PC-9 (cell line): Measurements from ENCODE around the gene RNF151. TPM values are rescaled to one million over a fixed set of nuclear protein-coding genes. Genes with fewer than 3 reads are reported as not detected.

Experiments used
- BruUV-seq: library from RNA; stranded (reverse); fragments of 400-500 nt; replicated peaks from 2 replicates; lab custom pipeline; 2021; lab: Mats Ljungman, UMichigan
- CTCF ChIA-PET: fragments of 300-600 bp; sonication (Branson Sonifier 250); formaldehyde crosslinking; loops from one replicate; lab custom pipeline; 2022; ENCODE audit warnings: antibody characterized with exemption; lab: Charles Lee
- POLR2A ChIA-PET: fragments of 300-600 bp; sonication (Branson Sonifier 250); formaldehyde crosslinking; loops from one replicate; lab custom pipeline; 2022; ENCODE audit warnings: antibody characterized with exemption; ENCODE audit not compliant: unreplicated experiment; lab: Charles Lee
- DNase-seq, 2 experiments: peaks; one replicate each; pipeline versions ENCODE4 v3.0.0 to v3.0.0-alpha.2; 2015 to 2022; ENCODE audit warnings: mixed read lengths in 1 of 2
- H2AFZ ChIP-seq: fragments of 200-600 bp; sonication (generic); 2 replicates; pipeline ENCODE4 v1.8.1; 2017; ENCODE audit warnings: antibody characterized with exemption
- H3F3A ChIP-seq: fragments of 200-600 bp; sonication (generic); 2 replicates; pipeline ENCODE4 v1.8.1; 2017; ENCODE audit warnings: antibody characterized with exemption, mild to moderate bottlenecking, low read depth; ENCODE audit not compliant: insufficient read depth
- H3K27ac ChIP-seq: fragments of 200-600 bp; sonication (generic); 2 replicates; pipeline ENCODE4 v1.6.1; 2016; ENCODE audit warnings: mixed run types
- H3K27me3 ChIP-seq: fragments of 200-600 bp; sonication (generic); 2 replicates; pipeline ENCODE4 v1.6.1; 2016; ENCODE audit warnings: low read depth, mixed run types; ENCODE audit not compliant: insufficient read depth
- H3K36me3 ChIP-seq: fragments of 200-600 bp; sonication (generic); 2 replicates; pipeline ENCODE4 v1.6.1; 2016; ENCODE audit warnings: low read depth, mixed run types
- H3K4me1 ChIP-seq: fragments of 200-600 bp; sonication (generic); replicated peaks from 2 replicates; pipeline ENCODE4 v1.6.1; 2016; ENCODE audit warnings: mixed run types; ENCODE audit not compliant: insufficient read depth
- H3K4me2 ChIP-seq: fragments of 200-600 bp; sonication (generic); 2 replicates; pipeline ENCODE4 v1.6.1; 2017; ENCODE audit warnings: mixed run types
- H3K4me3 ChIP-seq: fragments of 200-600 bp; sonication (generic); 2 replicates; pipeline ENCODE4 v1.6.1; 2016; ENCODE audit warnings: mixed run types
- H3K79me2 ChIP-seq: fragments of 200-600 bp; sonication (generic); 2 replicates; pipeline ENCODE4 v1.6.1; 2017; ENCODE audit warnings: low read depth, mixed run types
- H3K9me2 ChIP-seq: fragments of 200-600 bp; sonication (generic); 2 replicates; pipeline ENCODE4 v1.8.1; 2017; ENCODE audit warnings: mild to moderate bottlenecking; ENCODE audit not compliant: insufficient read depth
- H3K9me3 ChIP-seq: fragments of 200-600 bp; sonication (generic); 2 replicates; pipeline ENCODE4 v1.8.1; 2016; ENCODE audit warnings: low read depth; ENCODE audit not compliant: insufficient read depth
- H4K20me1 ChIP-seq: fragments of 200-600 bp; sonication (generic); 2 replicates; pipeline ENCODE4 v1.8.1; 2017; ENCODE audit not compliant: insufficient read depth
- CTCF ChIP-seq: fragments of 200-600 bp; sonication (generic); conservative IDR thresholded peaks from 2 replicates; pipeline ENCODE4 v1.6.1; 2017; ENCODE audit warnings: mixed run types, antibody characterized with exemption, mild to moderate bottlenecking, moderate library complexity
- EZH2 ChIP-seq: fragments of 200-600 bp; sonication (generic); IDR thresholded peaks from 2 replicates; pipeline ENCODE4 v1.8.0; 2017; ENCODE audit warnings: antibody characterized with exemption, low read depth
- intact Hi-C: fragments of 100-400 bp; cut with micrococcal nuclease; formaldehyde crosslinking; loops from one replicate; pipeline ENCODE4 v1.10.0; 2022; ENCODE audit not compliant: unreplicated experiment
- total RNA-seq: library from RNA; stranded (reverse); gene quantifications from 2 replicates; pipeline ENCODE4 v1.2.3, GENCODE V29; 2021

Gene RNF151
- total RNA-seq, 1 experiment from 2014 or later, result not detected

GRCh38 chr16:1984347-1985225 is 17.9 kb downstream of the RNF151 start:
- BruUV-seq, result TSS peak; percentile 15
- H2AFZ ChIP-seq, result peak overlapping the region; percentile 83
- no peaks in the 10 kb centered on the region for H3K9me2 ChIP-seq
- H3F3A ChIP-seq, result peaks cover 69% of the 10 kb centered on the region
- H3K79me2 ChIP-seq, result peaks cover 17% of the 10 kb centered on the region
- peak overlapping the region; percentile 93 for H3K4me3 ChIP-seq
- ChIA-PET POLR2A (interaction anchor here (0.5 to 0.7 kb wide), 5 partner anchors 20 to 171 kb away, joined by 3 to 5 read pairs (median 3); partner anchors contain the start of genes RPS2 and TRAF7), CTCF (no interaction called here)
- H3K4me2 ChIP-seq, result peak overlapping the region; percentile 93
- H4K20me1 ChIP-seq, result no peaks in the 10 kb centered on the region
- no peaks in the 10 kb centered on the region; the same call in 1 of the 2 replicates for H3K36me3 ChIP-seq
- no peak overlapping the region for H3K27ac ChIP-seq
- DNase-seq, result no peak
- H3K4me1 ChIP-seq, result peaks cover 62% of the 10 kb centered on the region
- intact Hi-C loops, result loop anchor here (2.0 to 5.0 kb wide), 3 partner anchors 24 to 158 kb away; partner anchors contain the start of genes NTHL1, TSC2 and ZNF598
- no peaks in the 10 kb centered on the region for H3K9me3 ChIP-seq
- no peak for TF ChIP-seq EZH2
- TF ChIP-seq CTCF, result no peak
- no peaks in the 10 kb centered on the region for H3K27me3 ChIP-seq

- no peak overlapping the region for H3K27ac ChIP-seq
- peaks cover 56% of the 10 kb centered on the region for H3K4me1 ChIP-seq
- intact Hi-C loops, result loop anchor here (2.0 kb wide), 1 partner anchor 23 kb away; the partner anchor contains the start of gene ZNF598
Observed at GRCh38 chr16:1985466-1986150, 19.0 kb downstream of the RNF151 start.

More at GRCh38 chr16:1985466-1986150, 19.0 kb downstream of the RNF151 start:
- Histone ChIP-seq H3K79me2 (peaks cover 17% of the 10 kb centered on the region), H3F3A (peaks cover 67% of the 10 kb centered on the region), H3K9me2 (no peaks in the 10 kb centered on the region), H4K20me1 (no peaks in the 10 kb centered on the region), H3K9me3 (no peaks in the 10 kb centered on the region), H2AFZ (no peak overlapping the region), H3K4me3 (peak overlapping the region; percentile 93), H3K36me3 (no peaks in the 10 kb centered on the region; the same call in 1 of the 2 replicates), H3K4me2 (peak overlapping the region; percentile 93), H3K27me3 (no peaks in the 10 kb centered on the region)
- ChIA-PET POLR2A (no interaction called here), CTCF (no interaction called here)
- DNase-seq, result peak in 1 of 2 experiments; percentile 66
- no TSS peak for BruUV-seq
- TF ChIP-seq EZH2, result no peak
- no peak for TF ChIP-seq CTCF
